ENCODE data around the gene CHMP4A. TPM values are rescaled to one million over a fixed set of nuclear protein-coding genes. Genes with fewer than 3 reads are reported as not detected.

The CHMP4A gene
- total and polyA plus RNA-seq, 2 of the 13 experiments (the other 11 are each of a cell fraction or from before 2014, with no cell fraction given): 83.6 to 113 TPM

GRCh38 chr14:24188251-24189058 is 24.8 kb downstream of the CHMP4A start, which contains the start of gene IPO4 (continued):
- TF ChIP-seq AHDC1 (CRISPR knock-in tag; IDR thresholded peaks at IDR 0.05; ENCODE audit: borderline replicate concordance): no peak
- TF ChIP-seq PHF21A (CRISPR knock-in tag; IDR thresholded peaks at IDR 0.05): no peak
- no peak for TF ChIP-seq CENPX (CRISPR knock-in tag; IDR thresholded peaks at IDR 0.05)
- TF ChIP-seq CHD2 (IDR thresholded peaks at IDR 0.05; ENCODE audit: low read depth, low read length): peak; percentile 76
- TF ChIP-seq U2AF2 (IDR thresholded peaks at IDR 0.05; ENCODE audit: low read depth, low read length): peak; percentile 98
- peak; percentile 72 for TF ChIP-seq RFX5 (IDR thresholded peaks at IDR 0.05; ENCODE audit: low read depth, low read length)
- TF ChIP-seq SNAPC5 (CRISPR knock-in tag; IDR thresholded peaks at IDR 0.05; ENCODE audit: borderline replicate concordance): peak; percentile 94
- TF ChIP-seq ZXDC (CRISPR knock-in tag; IDR thresholded peaks at IDR 0.05): no peak
- no peak for TF ChIP-seq SCMH1 (CRISPR knock-in tag; IDR thresholded peaks at IDR 0.05; ENCODE audit: borderline replicate concordance)
- TF ChIP-seq ZNF792 (CRISPR knock-in tag; IDR thresholded peaks at IDR 0.05): peak; percentile 99
- TF ChIP-seq NR2F6 (IDR thresholded peaks at IDR 0.05): no peak; the same call in 1 of the 2 replicates
- TF ChIP-seq NR2F6 (CRISPR knock-in tag; IDR thresholded peaks at IDR 0.05): peak; percentile 86; the same call in 1 of the 2 replicates
- peak; percentile 73 for TF ChIP-seq PCBP2 (optimal IDR thresholded peaks at IDR 0.05; ENCODE audit: low read depth, low read length, poor library complexity, severe bottlenecking)
- TF ChIP-seq AFF4 (CRISPR knock-in tag; IDR thresholded peaks at IDR 0.05): peak; percentile 95
- peak; percentile 99 for TF ChIP-seq ZFP90 (CRISPR knock-in tag; IDR thresholded peaks at IDR 0.05; ENCODE audit: borderline replicate concordance)
- TF ChIP-seq ZNF264 (CRISPR knock-in tag; IDR thresholded peaks at IDR 0.05): peak; percentile 98
- TF ChIP-seq ZSCAN12 (CRISPR knock-in tag; IDR thresholded peaks at IDR 0.05): peak; percentile 76; the same call in 1 of the 2 replicates
- 0 out of 2 replicates have a peak, but pooled peaks have one; percentile 77 for TF ChIP-seq GTF3A (CRISPR knock-in tag; conservative IDR thresholded peaks at IDR 0.05)

Data from HepG2 (cell line).